DND-41 (cell line): Measurements from ENCODE around the gene ZNF202.

Source experiments
- CTCF ChIP-seq: IDR thresholded peaks from 2 replicates; pipeline ENCODE4 v1.5.1; 2012; ENCODE audit warnings: borderline replicate concordance, low read length, moderate library complexity, mild to moderate bottlenecking; ENCODE audit not compliant: poor library complexity, severe bottlenecking; ENCODE audit errors: extremely low read depth
- EZH2 ChIP-seq: IDR thresholded peaks from 3 replicates; pipeline ENCODE4 v1.6.1; 2012; ENCODE audit warnings: borderline replicate concordance, low read depth, mild to moderate bottlenecking, moderate library complexity, low read length, inconsistent platforms; ENCODE audit not compliant: severe bottlenecking

DNA sequence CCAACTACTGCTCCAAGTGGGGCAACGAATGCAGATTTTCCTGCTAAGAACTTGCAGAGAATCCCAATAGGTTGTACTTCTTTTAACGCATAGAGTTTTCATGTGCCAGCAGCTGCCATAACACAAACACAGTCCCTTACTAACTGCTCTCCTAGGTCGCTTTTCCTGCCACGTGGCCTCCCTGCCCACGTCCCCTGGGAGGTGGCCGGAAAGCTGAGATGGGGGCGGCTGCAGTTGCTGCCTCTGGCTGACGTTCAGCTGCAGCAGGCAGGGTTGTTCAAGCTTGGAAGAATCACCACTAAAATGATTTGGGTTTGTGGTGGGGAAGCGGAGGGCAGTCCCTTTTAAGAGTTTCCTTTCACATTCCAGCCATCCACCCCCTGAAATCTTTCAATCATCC, 39.3 kb downstream of the ZNF202 start:
- no peak for TF ChIP-seq CTCF
- TF ChIP-seq EZH2: no peak
